ENCODE data around the gene AP3M1. TPM values are rescaled to one million over a fixed set of nuclear protein-coding genes. Genes with fewer than 3 reads are reported as not detected.

AP3M1 gene
- polyA plus RNA-seq, 1 of the 3 experiments (the other 2 are of a cell fraction) = 17.7 TPM

GRCh38 chr10:74145133-74145532, 5.5 kb downstream of the AP3M1 start:
- H4K20me1 ChIP-seq (ENCODE audit: insufficient read depth) = peaks cover 33% of the 10 kb centered on the region
- peaks cover 93% of the 10 kb centered on the region for H3K79me2 ChIP-seq (ENCODE audit: insufficient read depth)
- H3K4me1 ChIP-seq (ENCODE audit: control insufficient read depth in 1 of 2, insufficient read depth in 2 of 2, low read depth in 1 of 2, low read length in 1 of 2) = peaks cover 7 to 16% of the 10 kb centered on the region in 2 experiments; a peak in 3 of 4 replicates
- H3K9ac ChIP-seq = peak overlapping the region; percentile 11; the same call in 1 of the 2 replicates
- H3F3A ChIP-seq (replicated peaks; ENCODE audit: insufficient read depth) = peaks cover 24% of the 10 kb centered on the region
- peak overlapping the region; percentile 14 to 75; a peak in 3 of 4 replicates for H3K27ac ChIP-seq (ENCODE audit: low read depth in 2 of 2, low read length in 1 of 2)
- no peak for DNase-seq
- ChIA-PET CTCF (interaction anchor here (1.1 to 2.1 kb wide), 3 partner anchors 9 to 64 kb away, joined by 3 to 7 read pairs (median 3); no protein-coding TSS in a partner anchor), POLR2A (interaction anchor here (0.6 kb wide), 1 partner anchor 9 kb away, joined by 3 read pairs; no protein-coding TSS in a partner anchor)
- no peak overlapping the region for H3K4me3 ChIP-seq (ENCODE audit: low read depth in 2 of 2, low read length in 1 of 2)
- H3K9me2 ChIP-seq = no peaks in the 10 kb centered on the region
- 22% methylated on average over 2 of the region's 2 CpGs for WGBS (ENCODE audit: low lambda C conversion rate)
- H3K36me3 ChIP-seq (replicated peaks in 1 of 2; ENCODE audit: control insufficient read depth in 1 of 2, insufficient read depth in 2 of 2, low read length in 1 of 2) = peaks cover 0 to 20% of the 10 kb centered on the region in 2 experiments
- TF ChIP-seq TCF12 (IDR thresholded peaks at IDR 0.05) (no peak), NFIC (IDR thresholded peaks at IDR 0.05; ENCODE audit: borderline replicate concordance) (peak; percentile 82), TEAD4 (IDR thresholded peaks at IDR 0.05; ENCODE audit: borderline replicate concordance, insufficient read depth) (no peak), POLR2AphosphoS5 (IDR thresholded peaks at IDR 0.05; ENCODE audit: low read depth, low read length) (peak; percentile 23; the same call in 1 of the 2 replicates), MAX (IDR thresholded peaks at IDR 0.05; ENCODE audit: low read depth) (no peak), GABPA (IDR thresholded peaks at IDR 0.05; ENCODE audit: low read depth) (no peak), ELF1 (IDR thresholded peaks at IDR 0.05) (no peak), FOXM1 (IDR thresholded peaks at IDR 0.05; ENCODE audit: low read depth) (no peak), PBX3 (IDR thresholded peaks at IDR 0.05) (peak; percentile 66; the same call in 1 of the 2 replicates), TAF1 (IDR thresholded peaks at IDR 0.05; ENCODE audit: borderline replicate concordance, low read depth, low read length) (no peak), RFX5 (IDR thresholded peaks at IDR 0.05; ENCODE audit: low read length) (no peak), ZBTB33 (IDR thresholded peaks at IDR 0.05; ENCODE audit: borderline replicate concordance, low read depth) (no peak), MXI1 (IDR thresholded peaks at IDR 0.05; ENCODE audit: low read depth, low read length) (no peak), FOXJ3 (CRISPR knock-in tag; IDR thresholded peaks at IDR 0.05) (no peak)
- no peaks in the 10 kb centered on the region for H3K9me3 ChIP-seq
- peak overlapping the region; percentile 3; the same call in 1 of the 2 replicates for H3K4me2 ChIP-seq
- no peak overlapping the region for H2AFZ ChIP-seq (ENCODE audit: low read depth)
- H3K27me3 ChIP-seq (ENCODE audit: insufficient read depth) = no peaks in the 10 kb centered on the region

GRCh38 chr10:74140553-74140952, 10.1 kb downstream of the AP3M1 start:
- H3F3A ChIP-seq (replicated peaks; ENCODE audit: insufficient read depth) = peaks cover 13% of the 10 kb centered on the region
- no peak overlapping the region for H2AFZ ChIP-seq (ENCODE audit: low read depth)
- H3K36me3 ChIP-seq (replicated peaks in 1 of 2; ENCODE audit: control insufficient read depth in 1 of 2, insufficient read depth in 2 of 2, low read length in 1 of 2) = peaks cover 24 to 45% of the 10 kb centered on the region in 2 experiments
- ChIA-PET POLR2A (no interaction called here), CTCF (no interaction called here)
- no peak overlapping the region for H3K4me2 ChIP-seq
- H3K9me3 ChIP-seq = no peaks in the 10 kb centered on the region
- no peak overlapping the region for H3K27ac ChIP-seq (ENCODE audit: low read depth in 2 of 2, low read length in 1 of 2)
- TF ChIP-seq MEF2A (IDR thresholded peaks at IDR 0.05; ENCODE audit: borderline replicate concordance, low read depth) = no peak
- no peak for TF ChIP-seq YY1 (IDR thresholded peaks at IDR 0.05; ENCODE audit: low read depth)
- no peak for TF ChIP-seq ELF1 (IDR thresholded peaks at IDR 0.05)
- no peak for TF ChIP-seq FOXM1 (IDR thresholded peaks at IDR 0.05; ENCODE audit: low read depth)
- no peak for TF ChIP-seq PBX3 (IDR thresholded peaks at IDR 0.05)
- TF ChIP-seq EP300 (IDR thresholded peaks at IDR 0.05; ENCODE audit: borderline replicate concordance in 1 of 2, low read depth in 1 of 2, low read length in 1 of 2) = no peak
- no peak for TF ChIP-seq RFX5 (IDR thresholded peaks at IDR 0.05; ENCODE audit: low read length)
- no peak for TF ChIP-seq EZH2phosphoT487 (IDR thresholded peaks at IDR 0.05; ENCODE audit: borderline replicate concordance, low read depth)
- no peak for TF ChIP-seq GATA2 (CRISPR knock-in tag; IDR thresholded peaks at IDR 0.05)
- no peak for TF ChIP-seq TEAD4 (IDR thresholded peaks at IDR 0.05; ENCODE audit: borderline replicate concordance, insufficient read depth)
- TF ChIP-seq SMC3 (IDR thresholded peaks at IDR 0.05; ENCODE audit: low read depth, low read length) = no peak
- no peak for TF ChIP-seq TAF1 (IDR thresholded peaks at IDR 0.05; ENCODE audit: borderline replicate concordance, low read depth, low read length)
- no peak for TF ChIP-seq GABPA (IDR thresholded peaks at IDR 0.05; ENCODE audit: low read depth)
- no peak for TF ChIP-seq CTCF (IDR thresholded peaks at IDR 0.05)
- no peak for TF ChIP-seq POLR2AphosphoS5 (IDR thresholded peaks at IDR 0.05; ENCODE audit: low read depth, low read length)
- TF ChIP-seq RCOR1 (IDR thresholded peaks at IDR 0.05; ENCODE audit: low read length) = no peak
- no peak overlapping the region for H3K9ac ChIP-seq
- no peak overlapping the region for H3K4me3 ChIP-seq (ENCODE audit: low read depth in 2 of 2, low read length in 1 of 2)
- DNase-seq = no peak
- H3K27me3 ChIP-seq (ENCODE audit: insufficient read depth) = no peaks in the 10 kb centered on the region
- WGBS (ENCODE audit: low lambda C conversion rate) = 97% methylated on average over 2 of the region's 2 CpGs
- H3K4me1 ChIP-seq (ENCODE audit: control insufficient read depth in 1 of 2, insufficient read depth in 2 of 2, low read depth in 1 of 2, low read length in 1 of 2) = peaks cover 0 to 8% of the 10 kb centered on the region in 2 experiments; a peak in 1 of 4 replicates
- no peaks in the 10 kb centered on the region for H3K9me2 ChIP-seq
- peaks cover 68% of the 10 kb centered on the region for H3K79me2 ChIP-seq (ENCODE audit: insufficient read depth)
- H4K20me1 ChIP-seq (ENCODE audit: insufficient read depth) = peaks cover 25% of the 10 kb centered on the region
